NCI-H2081 treated with DMSO at 0.1 percent for 48 hours (cell line): ENCODE data around the gene PTGES.
"Not testable (repeated sequence)": the region's sequence is repeated elsewhere in the genome, so short reads cannot be mapped to it uniquely, and the experiment has no call there.

Experiments
- DNase-seq: peaks from one replicate; lab custom pipeline; 2025; lab: John Stamatoyannopoulos, UW

The PTGES gene

DNA sequence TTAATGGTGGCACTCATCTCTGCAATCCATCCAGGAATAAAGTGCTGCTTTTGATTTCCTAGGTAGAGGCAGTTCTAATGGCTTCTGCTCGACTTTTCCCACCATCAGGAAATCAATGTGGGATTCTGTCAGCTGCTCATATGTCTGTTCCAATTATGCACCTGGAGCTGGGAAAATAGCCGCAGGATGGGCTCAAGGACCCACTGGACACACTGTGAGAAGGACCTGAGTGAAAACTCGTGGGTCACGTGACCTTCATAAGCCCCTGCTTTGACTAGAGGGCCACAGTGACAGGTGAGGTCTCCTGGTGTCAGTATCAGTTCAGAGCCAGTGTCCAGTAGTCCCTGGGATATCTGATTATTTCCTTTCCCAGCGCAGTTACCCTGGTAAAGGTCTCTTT is 17.9 kb upstream of the PTGES start:
- DNase-seq, result no peak

DNA sequence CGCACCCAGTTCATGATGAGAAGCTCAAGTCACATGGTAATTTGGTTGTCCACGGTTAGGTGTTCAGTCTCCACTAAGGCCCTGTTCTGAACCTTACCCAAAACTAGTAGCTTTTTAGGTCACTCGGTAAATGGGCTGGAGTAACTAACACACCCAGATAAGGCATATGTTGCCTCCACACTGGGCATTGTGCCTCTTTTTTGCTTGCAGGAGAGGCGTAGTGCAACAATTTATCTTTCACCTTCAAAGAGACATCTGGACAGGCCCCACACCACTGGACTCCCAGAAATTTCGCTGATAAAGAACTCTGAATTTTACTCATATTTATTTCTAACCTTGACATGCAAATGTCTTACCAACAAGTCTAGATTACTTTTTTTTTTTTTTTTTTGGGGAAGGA is 16.8 kb upstream of the PTGES start:
- DNase-seq, result no peak

DNA sequence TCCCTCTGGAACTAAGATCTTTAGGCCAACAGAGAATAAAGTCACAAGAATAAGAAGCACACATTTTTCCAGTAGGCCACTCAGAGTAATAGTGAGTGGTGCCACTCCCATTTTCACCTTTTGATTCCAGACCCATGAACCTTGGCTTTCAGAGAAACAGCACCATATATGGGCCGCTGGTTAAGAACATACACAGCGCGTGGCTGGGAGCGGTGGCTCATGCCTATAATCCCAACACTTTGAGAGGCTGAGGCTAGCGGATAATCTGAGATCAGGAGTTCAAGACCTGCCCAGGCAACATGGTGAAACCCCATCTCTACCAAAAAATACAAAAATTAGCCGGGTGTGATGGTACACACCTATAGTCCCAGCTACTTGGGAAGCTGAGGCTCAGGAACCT is 15.6 kb upstream of the PTGES start:
- DNase-seq, result no peak

DNA sequence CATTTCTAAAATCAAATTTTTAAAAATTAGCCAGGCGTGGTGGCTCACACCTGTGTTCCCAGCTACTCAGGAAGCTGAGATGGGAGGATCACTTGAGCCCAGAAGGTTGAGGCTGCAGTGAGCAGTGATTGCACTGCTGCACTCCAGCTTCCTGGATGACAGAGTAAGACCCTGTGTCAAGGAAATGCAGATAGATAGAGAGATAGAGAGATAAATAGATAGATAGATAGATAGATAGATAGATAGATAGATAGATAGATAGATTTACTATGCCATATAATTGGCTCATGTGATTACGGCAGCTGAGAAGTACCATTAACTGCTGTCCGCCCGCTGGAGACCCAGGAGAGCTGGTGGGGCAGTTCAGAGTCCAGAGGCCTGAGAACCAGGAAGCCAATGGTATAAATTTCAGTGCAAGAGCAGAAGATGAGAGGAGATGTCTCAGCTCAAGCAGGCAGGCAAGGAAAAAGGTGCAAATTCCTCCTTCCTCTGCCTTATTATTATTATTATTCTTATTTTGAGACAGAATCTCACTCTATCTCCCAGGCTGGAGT is 13.0 kb upstream of the PTGES start:
- DNase-seq, result no peak

DNA sequence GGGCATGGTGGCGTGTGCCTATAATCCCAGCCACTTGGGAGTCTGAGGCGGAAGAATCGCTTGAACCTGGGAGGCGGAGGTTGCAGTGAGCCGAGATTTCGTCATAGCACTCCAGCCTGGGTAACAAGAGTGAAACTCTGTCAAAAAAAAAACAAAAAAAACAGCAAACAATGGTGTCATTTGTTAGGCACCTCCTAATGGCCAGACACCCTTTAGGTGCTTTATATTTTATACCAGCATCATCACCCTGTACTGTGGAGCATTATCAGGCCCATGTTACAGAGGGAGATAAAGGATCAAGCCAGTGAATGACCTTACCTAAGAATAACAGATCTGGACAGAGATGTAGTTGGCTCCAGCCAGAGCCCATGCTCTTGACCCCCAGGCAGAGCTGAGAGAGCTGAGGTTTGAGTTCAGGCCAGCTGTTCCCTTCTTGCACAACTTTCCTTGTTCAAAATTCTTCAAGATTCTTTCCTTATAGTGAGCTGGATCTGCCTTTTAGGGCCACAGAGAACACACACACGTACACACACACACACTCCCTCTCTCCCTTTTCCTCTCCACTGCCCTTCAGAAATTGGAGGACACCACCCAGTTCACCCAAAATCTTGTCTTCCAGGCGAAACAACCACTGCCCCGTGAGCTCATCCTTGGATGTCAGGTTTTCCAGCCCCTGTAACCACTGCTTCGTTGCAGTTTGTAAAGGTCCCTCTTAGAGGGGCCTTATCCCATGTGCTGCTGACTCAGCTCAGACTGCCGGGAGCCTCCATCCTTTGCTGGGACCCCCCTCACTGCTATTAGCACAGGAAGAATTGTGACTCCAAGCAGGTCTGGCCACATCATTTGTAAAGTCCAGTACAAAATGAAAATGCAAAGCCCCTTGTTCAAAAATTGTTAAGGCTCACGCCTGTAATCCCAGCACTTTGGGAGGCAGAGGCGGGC is 10.4 kb upstream of the PTGES start:
- DNase-seq, result no peak

DNA sequence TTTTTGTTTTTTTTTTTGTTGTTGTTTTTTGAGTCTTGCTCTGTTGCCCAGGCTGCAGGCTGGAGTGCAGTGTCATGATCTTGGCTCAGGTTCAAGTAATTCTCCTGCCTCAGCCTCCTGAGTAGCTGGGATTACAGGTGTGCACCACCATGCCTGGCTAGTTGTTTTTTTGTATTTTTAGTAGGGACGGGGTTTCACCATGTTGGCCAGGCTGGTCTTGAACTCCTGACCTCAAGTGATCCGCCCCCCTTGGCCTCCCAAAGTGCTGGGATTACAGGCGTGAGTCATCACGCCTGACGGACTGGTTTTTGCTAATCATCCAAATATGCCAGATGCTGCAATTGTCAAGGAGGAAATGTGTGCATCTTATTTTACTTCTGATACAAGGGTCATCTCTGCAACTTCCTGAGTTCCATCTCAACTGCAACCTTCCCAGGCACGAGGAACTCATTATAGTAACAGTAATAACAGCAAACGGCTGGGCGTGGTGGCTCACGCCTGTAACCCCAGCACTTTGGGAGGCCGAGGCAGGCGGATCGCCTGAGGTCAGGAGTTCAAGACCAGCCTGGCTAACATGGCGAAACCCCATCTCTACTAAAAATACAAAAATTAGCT is 9.6 kb upstream of the PTGES start:
- not testable (repeated sequence) for DNase-seq

DNA sequence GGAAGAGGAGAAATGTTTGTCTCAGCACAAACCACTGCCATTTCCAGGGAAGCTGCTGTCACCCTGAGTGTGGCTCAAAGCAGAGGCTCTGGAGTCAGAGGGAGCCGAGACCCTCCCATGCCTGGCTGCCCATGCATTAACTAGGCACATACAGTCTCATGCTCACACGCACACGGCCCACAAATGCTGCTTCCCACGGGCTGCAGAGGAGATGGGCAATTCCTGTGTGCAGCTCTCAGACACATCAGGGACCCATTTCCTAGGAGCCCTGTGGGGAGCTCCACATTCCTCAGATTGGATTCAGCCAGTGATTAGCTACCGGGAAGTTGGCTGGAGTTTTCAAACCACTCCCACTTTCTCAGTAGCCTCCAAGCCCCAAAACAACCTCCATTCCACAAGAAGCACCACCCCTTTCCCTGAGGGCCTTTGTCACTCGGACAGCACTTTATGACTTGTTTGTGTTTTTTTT is 9.1 kb upstream of the PTGES start:
- no peak for DNase-seq

DNA sequence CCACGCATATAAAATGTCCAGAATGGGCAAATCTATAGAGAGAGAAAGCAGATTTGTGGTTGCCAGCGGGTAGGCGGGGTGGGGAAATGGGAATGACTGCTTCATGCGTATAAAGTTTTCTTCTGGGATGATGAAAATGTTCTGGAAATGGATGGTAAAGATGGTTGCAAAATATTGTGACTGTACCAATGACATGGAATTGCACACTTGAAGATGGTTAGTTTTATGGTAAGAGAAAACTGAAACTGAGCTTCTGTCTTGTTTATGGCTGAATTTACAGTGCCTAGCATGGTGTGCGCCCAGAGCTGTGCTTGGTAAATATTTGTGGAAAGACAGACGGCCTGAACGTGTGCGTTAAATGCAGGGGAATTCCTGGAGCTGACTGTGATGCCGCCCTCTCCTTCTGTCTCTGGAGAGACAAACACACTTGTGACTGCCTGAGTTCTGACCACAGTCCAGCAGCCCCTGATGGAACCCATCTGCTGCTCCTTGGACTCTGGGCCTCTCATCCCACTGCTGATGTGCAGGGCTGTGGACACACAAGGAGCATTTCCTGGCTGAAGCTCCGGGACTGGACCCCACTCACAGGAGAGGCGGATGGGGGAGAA is 8.6 kb upstream of the PTGES start:
- no peak for DNase-seq

DNA sequence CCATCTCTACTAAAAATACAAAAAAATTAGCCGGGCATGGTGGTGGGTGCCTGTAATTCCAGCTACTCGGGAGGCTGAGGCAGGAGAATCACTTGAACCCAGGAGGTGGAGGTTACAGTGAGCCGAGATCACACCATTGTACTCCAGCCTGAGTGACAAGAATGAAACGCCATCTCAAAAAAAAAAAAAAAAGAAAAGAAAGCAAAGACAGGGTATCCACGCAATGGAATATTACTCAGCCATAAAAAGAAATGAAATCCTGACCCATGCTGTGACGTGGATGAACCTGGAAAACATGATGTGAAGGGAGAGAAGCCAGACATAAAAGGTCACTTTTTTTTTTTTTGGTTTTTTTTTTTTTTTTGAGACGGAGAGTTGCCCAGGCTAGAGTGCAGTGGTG is 7.9 kb upstream of the PTGES start:
- DNase-seq, result not testable (repeated sequence)

DNA sequence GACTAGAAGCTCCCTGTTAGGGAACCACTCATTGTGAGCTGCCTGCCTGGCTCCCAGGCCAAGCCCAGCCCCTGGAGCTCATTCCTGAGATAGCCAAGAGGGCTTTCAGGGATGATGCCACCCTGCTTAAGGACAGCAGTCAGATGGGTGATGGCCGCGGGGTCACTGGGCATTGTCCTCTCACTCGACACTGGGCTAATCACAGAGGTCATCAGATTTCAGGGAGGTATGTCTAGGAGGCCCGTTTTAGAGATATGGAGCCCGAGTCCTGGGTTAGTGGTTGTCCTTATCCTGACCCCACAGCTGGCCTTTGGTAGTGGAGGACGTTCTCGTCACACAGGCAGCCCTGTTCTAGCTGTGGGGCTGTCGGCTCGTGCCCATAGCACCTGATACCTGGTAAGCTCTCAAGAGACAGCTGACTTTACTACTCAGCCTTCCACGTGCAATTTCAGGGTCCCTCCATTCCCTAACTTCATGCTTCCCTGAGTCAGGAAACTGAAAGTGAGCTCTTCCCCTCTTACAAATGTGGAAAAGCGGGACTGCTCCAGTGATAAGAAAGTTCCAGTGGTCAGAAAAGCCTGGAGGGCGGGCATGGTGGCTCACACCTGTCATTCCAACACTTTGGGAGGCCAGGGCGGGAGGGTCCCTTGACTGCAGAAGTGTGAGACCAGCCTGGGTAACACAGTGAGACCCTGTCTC is 7.1 kb upstream of the PTGES start:
- no peak for DNase-seq

DNA sequence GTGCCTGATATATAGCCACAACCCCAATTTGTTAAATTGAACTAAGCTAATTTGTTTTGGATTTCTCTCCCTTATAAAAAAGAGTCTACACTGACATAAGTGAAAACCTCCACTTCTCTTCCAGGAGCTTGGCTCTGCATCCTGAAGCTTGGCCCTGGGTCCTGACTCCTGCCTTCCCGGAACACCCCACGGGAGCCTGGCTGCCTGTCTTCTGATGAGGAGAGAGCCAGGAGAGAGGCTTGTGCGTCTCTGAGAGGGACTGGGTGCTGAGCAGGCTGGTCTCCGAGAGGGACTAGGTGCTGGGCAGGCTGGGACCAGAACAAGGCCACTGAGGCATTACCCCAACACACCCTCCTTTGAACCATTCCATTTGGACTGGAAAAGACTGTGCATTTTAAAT is 6.5 kb upstream of the PTGES start:
- DNase-seq, result no peak

DNA sequence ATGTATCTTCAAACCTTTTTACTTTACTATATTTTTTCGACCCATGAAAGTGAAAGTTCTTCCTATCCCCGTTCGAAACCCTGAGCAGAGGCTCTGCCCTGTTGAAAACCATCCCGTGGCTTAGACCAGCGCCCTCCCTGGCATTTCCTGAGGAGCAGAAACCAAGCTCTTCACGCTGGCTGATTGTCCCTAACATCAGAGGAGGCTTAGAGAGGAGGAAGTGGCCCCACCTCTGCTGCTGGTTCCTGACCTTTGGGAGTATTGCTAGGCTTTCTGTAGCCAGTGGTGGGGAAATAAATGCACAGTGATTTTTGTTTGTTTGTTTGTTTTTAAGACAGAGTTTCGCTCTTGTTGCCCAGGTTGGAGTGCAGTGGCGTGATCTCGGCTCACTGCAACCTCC is 4.2 kb upstream of the PTGES start:
- no peak for DNase-seq

DNA sequence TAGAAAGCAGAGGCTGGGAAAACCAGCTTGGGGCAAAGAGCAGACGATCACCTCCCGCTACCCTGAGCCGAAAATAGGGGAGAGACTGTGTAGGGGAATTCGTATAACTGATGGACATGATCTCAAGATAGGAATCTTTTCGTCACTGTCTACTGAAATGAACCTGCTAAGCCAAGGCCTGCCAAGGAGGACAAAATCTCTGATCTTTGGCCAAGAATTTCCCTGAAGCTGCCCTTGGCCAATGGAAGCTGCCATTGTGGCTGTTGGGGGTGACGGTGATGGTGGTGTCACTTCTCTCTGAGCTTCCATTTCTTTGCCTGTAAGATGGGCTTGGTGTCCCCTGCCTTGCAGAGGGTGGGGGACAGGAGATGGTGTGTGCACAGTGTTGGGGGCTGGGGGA is 3.3 kb upstream of the PTGES start:
- no peak for DNase-seq

DNA sequence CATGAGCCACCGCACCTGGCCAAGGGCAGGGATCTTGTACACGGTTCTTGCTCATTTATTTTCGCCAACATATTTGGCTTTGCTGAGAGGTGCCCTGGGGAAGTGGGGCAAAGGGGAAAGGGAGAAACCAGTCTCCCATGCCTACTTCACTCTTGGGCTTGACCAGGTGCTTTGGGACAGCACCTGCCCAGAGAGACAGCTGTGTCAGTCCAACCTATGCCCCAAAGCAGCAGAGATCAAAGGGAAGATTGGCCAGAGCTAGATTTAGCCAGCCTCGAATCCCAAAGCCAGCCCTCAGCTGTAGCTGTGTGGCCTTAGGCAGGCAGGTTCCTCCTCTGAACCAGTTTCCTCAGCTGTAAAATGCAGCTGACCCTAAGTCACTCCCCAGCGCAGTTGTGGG is 2.3 kb upstream of the PTGES start:
- no peak for DNase-seq

DNA sequence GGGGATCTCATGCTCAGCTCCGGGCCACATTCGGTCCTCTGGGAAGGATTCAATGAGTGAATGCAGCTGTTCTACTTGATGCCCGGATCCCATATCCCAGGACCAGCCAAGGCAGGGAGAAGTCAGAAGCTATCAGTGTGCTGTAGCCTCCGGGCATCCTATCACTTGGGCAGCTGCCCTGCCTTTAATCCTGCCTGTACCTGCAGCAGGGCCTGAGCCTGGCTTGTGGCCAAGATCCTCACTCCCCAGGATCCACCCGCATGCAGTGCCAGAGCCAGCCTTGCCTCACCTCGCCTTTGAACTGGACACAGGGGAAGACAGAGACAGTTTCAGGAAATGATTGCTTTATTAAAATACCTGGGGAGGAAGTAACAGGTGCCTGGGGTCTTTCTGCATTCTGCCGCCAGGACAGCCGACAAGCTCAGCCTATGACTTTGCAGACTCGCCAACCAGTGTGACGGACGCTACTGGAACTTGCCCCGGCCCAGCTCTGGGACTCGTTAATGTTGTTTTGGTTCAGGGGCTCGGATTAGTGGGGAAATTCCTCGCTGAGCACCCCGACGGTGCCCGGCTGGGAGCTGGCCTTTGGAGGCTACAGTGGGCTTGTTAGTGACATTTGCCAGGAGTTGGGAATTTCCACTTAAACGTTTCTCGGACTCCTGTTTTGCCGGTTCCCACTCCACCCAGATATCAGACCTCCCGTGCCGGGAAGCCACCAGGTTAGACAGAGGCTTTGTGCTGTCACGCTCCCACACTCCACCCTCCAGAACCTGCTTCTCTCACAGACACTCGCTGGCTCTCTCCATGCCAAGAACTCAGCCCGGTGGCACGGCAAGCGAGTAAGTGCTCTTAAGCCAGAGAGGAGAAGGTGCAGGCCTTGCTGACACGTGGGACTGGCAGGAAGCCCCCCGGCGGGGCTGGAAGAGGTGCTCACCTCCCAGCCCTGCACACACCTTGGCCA is 721 bp downstream of the PTGES start:
- DNase-seq, result no peak

DNA sequence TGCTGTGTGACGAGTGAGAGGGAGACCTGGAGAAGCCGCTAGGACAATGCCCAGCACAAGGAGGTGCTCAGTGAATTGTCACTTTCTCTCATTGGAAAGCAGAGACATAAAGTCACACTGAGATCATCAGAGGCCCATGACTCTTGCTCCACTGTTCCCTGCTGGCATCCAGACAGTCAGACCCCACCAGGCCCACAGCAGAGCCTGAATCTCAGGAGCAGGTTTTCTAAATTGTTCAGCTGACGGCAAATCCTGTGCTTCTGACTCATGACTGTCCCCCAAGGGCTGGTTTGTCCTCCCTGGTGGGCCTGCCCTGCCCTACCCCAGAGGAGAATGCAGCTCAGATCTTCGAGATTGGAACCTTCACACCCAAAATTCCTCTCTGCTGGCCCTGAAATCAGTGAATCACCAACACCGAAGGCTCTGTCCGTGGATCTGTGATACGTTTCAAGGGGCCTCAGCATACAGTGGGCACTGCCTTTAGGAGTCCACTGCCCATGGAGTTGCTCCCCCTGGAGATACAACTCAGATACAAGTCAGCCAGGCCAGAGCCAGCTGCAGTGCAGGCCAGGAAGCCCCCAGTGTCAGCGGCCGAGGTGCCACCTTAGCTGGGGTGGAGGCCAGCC is 2.7 kb downstream of the PTGES start:
- DNase-seq, result no peak

DNA sequence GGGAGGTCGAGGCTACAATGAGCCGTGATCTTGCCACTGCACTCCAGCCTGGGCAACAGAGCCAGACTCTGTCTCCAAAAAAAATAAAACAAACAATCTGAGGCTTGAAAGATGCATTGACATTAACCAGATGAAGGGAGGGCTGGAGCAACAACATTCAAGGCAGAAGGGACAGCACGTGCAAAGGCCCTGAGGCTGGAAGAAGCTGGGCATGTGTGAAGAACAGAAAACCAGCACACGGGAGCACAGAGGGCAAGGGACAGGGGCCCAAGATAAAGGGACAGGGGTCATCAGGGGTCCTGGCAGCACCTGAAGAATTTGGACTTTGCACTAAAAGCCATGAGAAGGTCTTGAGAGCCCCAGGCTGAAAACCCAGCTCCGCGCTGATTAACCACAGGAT is 3.3 kb downstream of the PTGES start:
- no peak for DNase-seq

DNA sequence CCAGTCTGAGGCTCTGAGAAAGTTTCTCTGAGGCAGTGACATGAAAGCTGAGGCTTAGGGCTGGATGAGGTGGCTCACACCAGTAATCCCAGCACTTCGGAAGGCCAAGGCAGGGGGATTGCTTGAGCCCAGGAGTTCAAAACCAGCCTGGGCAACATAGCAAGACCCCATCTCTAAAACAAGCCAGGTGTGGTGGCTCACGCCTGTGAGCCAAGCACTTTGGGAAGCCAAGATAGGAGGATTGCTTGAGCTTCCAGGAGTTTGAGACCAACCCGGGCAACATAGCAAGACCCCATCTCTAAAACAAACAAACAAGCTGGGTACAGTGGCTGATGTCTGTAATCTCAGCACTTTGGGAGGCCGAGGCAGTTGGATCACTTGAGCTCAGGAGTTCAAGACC is 3.8 kb downstream of the PTGES start:
- DNase-seq, result not testable (repeated sequence)

DNA sequence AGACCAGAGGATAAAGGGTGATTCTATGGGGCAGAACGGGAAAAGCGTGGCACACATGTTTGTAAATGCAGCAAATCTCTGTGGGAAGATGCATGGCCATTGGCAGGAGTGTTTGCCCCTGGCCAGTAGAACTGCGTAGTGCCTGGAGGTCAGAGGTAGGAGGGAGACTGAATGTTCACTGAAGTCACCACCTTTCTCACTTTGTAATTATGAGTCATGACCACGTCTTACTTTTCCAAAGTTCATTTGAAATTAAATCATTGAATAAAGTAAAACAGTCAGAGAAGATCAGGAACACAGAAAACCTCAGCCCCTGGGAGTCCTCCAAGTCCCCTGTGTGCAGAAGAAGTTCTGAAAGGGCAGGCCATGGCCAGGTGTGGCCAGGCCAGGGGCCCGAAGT is 4.6 kb downstream of the PTGES start:
- DNase-seq, result no peak

DNA sequence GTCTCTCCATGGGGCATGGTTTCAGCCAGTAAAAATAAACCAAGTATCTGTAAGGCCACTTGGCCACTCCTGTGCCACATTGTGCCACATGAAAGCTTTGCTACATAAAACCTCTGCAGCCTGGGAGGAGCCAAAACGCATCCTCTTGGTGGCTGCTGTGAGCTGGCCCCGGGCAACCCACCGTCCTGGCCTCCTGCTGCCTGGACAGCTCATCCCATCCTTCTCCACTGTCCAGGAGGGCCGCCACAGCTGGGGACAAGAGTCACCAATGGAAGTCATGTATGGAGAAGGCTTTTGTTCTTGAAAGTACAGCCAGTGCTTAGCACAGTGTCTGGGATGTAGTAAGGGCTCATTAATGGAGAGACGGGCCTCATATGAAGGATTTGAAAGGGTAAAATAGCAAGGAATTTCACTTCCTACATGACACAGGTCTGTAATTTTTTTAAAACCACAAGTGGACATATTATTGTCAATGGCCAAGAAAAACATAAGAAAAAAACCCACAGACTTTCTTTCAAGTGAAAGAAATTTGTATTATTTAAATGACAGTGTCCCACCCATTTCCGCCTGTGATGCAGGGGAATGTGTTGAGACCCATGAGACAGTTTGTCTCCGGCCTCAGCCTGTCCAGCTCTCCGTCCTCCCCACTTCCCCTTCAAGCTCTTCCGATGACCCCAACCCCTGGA is 6.6 kb downstream of the PTGES start:
- DNase-seq, result no peak
